ENCODE measurements around the gene KMT2C.
"Not testable (repeated sequence)": the region's sequence is repeated elsewhere in the genome, so short reads cannot be mapped to it uniquely, and the experiment has no call there.

Gene KMT2C

GRCh38 chr7:152399344-152399743 lies 36.5 kb downstream of the KMT2C start:
- DNase-seq: no peak

DNA sequence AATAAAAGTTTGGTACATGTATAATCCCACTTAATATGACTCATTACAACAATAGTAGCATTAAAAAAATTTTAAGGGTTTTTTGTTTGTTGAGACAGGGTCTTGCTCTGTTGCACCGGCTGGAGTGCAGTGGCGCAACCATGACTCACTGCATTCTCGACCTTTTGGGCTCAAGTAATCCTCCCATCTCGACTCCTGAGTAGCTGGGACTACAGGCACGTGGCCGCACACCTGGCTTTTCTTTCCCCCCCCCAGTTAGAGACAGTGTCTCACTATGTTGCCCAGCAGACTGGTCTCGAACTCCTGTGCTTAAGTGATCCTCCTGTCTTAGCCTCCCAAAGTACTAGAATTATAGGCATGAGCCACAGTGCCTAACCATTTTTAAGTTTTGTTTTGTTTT lies 40.7 kb downstream of the KMT2C start:
- DNase-seq: peak; percentile 59

DNA sequence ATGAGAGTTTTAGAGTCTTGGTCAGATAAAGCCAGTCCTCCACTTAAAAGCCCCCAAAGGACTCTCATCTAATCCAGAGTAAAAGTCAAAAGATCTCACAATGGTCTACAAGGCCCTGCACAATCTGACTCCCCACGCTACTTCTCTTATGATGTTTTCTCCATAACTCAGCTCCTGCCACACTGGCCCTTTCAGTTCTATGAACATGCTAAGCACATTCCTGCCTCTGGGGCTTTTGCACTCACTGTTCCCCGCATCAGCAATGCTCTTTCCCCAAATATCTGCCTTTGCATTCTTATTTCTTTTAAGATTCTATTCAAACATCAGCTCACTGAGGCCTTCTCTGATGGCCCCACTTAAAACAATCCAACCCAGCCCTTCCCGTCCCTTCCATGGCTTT lies 41.6 kb downstream of the KMT2C start:
- peak; percentile 50 for DNase-seq

DNA sequence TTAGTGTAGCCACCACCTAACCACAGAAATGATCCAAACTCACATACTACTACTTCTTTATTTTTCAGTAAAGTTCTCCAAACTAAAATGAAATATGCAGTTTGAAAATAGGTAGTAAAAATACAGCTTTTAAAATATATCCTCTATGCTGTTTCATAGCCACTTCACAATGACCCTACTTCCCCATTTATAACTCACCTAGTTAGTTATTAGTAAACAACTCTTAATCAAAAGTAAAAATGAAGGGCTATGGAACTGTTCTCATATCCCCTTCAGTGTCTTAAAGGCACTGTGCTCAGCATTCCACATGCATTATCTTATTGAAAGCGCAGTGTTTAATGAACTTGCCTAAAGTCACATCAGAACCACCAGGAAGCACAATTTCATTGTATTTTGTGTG lies 43.5 kb downstream of the KMT2C start:
- DNase-seq: no peak

- not testable (repeated sequence) for DNase-seq
These were observed 49.6 kb downstream of the KMT2C start for GRCh38 chr7:152386136-152386764.

DNA sequence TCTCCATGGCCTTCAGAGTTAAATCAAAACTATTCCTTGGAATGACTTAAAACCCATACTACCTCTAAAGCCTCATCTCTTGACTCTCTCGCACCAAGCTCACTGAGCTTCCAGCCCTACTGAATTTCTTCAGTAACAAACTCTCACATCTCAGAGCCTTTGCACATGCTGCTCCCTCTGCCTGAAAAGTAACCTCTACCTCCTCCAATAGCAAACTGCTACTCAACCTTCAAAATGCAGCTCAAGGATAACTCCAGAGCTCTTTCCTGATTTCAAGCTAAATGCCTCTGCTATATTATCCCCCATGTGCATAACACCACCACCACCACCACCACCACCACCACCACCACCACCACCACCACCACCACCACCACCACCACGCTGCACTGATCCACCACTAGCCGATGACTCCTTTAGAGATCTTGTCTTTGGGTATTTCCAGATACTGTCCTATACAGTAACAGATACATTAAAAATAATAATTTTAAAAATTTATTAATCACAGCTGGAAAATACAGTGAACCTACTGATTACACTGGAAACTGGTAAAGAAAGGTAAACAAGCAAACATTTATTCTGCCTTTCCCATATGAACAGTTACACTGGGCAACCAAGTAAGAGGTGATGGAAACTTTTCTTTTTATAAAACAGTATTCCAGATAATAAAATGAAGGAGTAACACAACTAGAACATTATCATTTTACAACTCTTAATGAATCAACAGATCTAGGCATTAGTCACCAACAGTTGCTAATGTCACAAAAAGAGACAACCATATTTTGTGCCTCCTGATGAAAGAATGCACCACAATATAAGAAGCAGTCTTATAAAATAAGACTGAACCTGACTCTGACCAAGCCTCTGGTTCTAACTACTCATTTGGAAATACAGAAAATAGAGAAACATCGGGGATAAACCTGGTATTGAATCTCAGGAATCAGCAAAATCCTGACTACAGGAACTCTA lies 51.3 kb downstream of the KMT2C start:
- DNase-seq: not testable (repeated sequence)

- DNase-seq: peak; percentile 84
These were observed 52.2 kb downstream of the KMT2C start for GRCh38 chr7:152383341-152384234.

- no peak for DNase-seq
These were observed 53.6 kb downstream of the KMT2C start for GRCh38 chr7:152382244-152382643.

DNA sequence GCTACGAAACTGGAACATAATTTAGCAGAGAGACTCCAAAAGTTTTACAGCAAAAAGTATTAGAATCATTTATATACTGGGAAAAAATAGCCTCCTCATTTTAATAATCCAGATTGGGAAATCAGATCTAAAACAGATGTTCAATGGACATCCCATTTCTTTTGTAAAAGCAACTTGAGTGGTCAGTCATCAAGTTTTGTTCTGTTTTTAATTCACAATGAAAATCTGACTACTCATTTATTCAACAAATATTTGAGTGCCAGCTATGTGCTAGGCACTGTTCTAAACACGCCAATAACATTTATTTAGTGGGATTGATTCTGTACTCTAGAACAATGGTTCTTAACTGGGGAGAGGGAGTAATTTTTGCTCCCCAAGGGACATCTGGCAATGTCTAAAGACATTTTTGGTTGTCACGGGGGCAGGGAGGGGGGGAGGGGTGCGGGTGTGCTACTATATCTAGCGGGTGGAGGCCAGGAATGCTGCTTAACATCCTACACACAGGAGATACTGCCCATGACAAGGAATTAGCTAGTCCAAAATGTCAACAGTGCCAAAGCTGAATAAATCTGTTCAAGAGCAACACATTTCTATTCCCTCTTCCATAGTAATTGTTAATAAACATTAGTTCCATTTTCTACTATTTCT lies 54.7 kb downstream of the KMT2C start:
- not testable (repeated sequence) for DNase-seq

- DNase-seq: not testable (repeated sequence)
These were observed 57.3 kb downstream of the KMT2C start for GRCh38 chr7:152378497-152378896.

GRCh38 chr7:152376716-152377484 lies 58.9 kb downstream of the KMT2C start:
- DNase-seq: not testable (repeated sequence)

- DNase-seq: no peak
These were observed 65.5 kb downstream of the KMT2C start for GRCh38 chr7:152370297-152370696.

- no peak for DNase-seq
These were observed 66.3 kb downstream of the KMT2C start for GRCh38 chr7:152369518-152369917.

DNA sequence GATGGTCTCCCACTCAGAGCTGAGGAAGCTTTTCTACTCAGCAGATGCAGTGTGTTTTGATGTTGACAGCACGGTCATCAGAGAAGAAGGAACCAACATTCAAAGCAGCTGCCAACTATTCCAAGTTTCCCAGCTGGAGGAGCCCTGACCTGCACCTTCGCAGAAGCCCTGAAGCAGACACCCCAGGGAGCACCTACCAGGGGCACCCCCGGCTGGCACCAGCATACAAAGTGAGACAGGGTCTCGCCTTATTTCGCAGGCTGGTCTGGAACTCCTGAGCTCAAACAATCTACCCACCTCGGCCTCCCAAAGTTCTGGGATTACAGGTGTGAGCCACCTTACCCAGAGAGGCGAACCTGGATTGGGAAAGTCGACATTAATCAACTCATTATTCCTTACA lies 68.6 kb downstream of the KMT2C start:
- no peak for DNase-seq

DNA sequence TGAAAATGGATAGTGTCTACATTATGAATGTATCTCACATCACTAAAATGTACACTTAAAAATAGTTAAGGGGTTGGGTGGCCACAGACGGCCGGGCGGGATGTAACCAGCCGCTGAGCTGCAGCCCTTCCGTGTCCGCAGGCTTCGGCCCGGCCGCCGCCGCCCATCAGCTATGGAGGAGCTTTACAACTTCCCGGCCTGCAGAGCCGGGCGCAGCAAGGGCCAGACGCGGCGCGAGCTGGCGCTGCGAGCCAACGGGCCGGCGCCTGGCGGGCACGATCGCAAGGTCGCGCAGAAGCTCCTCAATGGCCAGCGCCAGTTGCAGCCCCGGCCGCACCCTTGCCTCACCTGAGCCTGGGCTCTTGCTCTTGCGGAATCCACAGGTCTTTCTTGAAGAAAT lies 69.1 kb downstream of the KMT2C start:
- DNase-seq: no peak

DNA sequence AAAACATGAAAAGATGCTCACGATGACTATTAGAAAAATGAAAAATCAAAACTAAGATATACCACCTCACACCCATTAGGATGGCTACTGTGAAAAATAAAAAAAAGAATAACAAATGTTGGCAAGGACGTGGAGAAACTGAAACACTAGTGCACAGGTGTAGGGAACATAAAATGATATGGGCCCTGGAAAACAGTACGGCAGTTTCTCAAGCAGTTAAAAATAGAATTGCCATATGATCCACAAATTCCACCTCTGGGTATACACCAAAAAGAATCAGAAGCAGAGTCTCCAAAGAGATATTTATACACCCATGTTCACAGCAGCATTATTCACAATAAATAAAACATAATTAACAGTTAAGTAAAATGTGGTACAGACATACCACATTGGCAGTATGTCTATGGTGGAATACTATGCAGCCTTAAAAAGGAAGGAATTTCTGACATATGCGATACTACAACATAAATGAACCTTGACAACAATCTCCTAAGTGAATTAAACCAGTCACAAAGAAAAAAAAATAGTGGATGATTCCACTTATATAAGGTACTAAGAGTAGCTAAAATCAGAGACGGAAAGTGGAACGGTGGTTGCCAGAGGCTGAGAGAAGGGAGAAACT lies 69.7 kb downstream of the KMT2C start:
- DNase-seq: no peak

- DNase-seq: no peak
These were observed 72.0 kb downstream of the KMT2C start for GRCh38 chr7:152363798-152364197.

GRCh38 chr7:152362128-152362926 lies 73.5 kb downstream of the KMT2C start:
- DNase-seq: no peak

GRCh38 chr7:152355474-152356057 lies 80.2 kb downstream of the KMT2C start:
- no peak for DNase-seq

- peak; percentile 68 for DNase-seq
These were observed 81.7 kb downstream of the KMT2C start for GRCh38 chr7:152354061-152354460.

All from EL (cell line).